Nephron progenitor cell (in vitro differentiated cells): ENCODE measurements around the gene LAMTOR1.

ENCODE experiments used
- DNase-seq: peaks from one replicate; pipeline ENCODE4 v3.0.0; 2021
- H3K27ac Mint-ChIP-seq: 2 replicates; pipeline ENCODE4 v1.8.0; 2021; ENCODE audit warnings: mild to moderate bottlenecking, moderate library complexity, mixed read lengths
- H3K27me3 Mint-ChIP-seq: 2 replicates; pipeline ENCODE4 v1.8.0; 2021; ENCODE audit warnings: mild to moderate bottlenecking, low read depth, mixed read lengths; ENCODE audit not compliant: poor library complexity
- H3K36me3 Mint-ChIP-seq: 2 replicates; pipeline ENCODE4 v1.8.0; 2021; ENCODE audit warnings: low read depth, mixed read lengths
- H3K4me1 Mint-ChIP-seq: 2 replicates; pipeline ENCODE4 v1.8.0; 2021; ENCODE audit warnings: mixed read lengths
- H3K4me3 Mint-ChIP-seq: 2 replicates; pipeline ENCODE4 v1.8.0; 2021; ENCODE audit warnings: mild to moderate bottlenecking, moderate library complexity, mixed read lengths
- H3K9me3 Mint-ChIP-seq: 2 replicates; pipeline ENCODE4 v1.8.0; 2021; ENCODE audit warnings: mild to moderate bottlenecking, moderate library complexity, mixed read lengths
- TF ChIP-seq, protein P1 (sequence below): fragments of 200-600 bp; sonication (generic); IDR thresholded peaks from 2 replicates; pipeline ENCODE4 v1.5.0; 2021; ENCODE audit warnings: antibody characterized with exemption

LAMTOR1 gene

DNA sequence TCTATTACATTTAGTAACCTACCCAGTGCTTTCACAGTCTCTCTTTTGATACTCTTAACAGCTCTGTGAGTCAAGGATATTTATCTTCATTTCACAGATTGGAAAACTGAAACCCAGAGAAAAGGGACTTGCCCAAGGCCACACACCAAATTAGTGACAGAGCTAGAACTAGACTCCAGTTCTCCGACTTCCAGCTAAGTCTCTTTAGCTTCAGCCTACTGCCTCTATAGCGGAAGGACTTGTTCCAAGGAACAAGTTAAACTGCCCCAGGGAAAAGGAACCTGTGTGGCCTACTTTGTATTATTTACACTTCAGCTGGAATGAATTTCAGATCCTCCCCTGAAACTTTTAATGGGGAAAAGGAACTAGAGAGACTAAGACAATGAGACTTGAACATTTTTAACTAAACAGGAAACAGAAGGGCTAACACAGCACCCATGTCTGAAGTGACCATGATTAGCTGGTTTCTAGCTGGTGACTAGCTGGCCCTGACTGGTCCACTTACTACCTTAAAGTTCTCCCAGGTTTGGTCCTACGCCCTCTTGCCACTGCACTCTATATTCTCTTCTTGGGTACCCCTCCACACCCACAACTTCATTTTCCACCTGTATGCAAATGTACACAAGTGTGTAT lies 21.2 kb downstream of the LAMTOR1 start:
- Mint-ChIP-seq H3K27ac (peak overlapping the region; percentile 99), H3K4me1 (peaks cover 42% of the 10 kb centered on the region), H3K36me3 (peaks cover 9% of the 10 kb centered on the region)

DNA sequence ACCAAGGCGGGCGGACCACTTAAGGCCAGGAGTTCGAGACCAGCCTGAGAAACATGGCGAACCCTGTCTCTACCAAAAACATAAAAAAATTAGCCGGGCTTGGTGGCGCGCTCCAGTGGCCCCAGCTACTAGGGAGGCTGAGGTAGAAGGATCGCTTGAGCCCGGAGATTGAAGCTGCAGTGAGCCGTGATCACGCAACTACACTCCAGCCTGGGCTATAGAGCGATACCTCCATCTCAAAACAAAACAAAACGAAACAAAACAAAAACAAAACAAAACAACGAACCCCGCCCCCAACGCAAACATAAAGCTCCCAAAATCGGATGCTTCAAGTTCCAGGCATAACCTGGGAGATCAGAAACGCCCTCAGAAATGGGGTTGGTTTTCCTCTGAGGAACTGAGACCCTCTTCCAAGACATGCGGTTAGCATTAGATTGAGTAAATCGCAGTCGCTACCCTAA lies 21.9 kb downstream of the LAMTOR1 start:
- Mint-ChIP-seq H3K4me1 (peaks cover 44% of the 10 kb centered on the region), H3K9me3 (no peaks in the 10 kb centered on the region), H3K4me3 (peak overlapping the region; percentile 96), H3K36me3 (peaks cover 16% of the 10 kb centered on the region), H3K27ac (peak overlapping the region; percentile 99), H3K27me3 (no peaks in the 10 kb centered on the region)
- DNase-seq: no peak
- TF ChIP-seq, protein P1, sequence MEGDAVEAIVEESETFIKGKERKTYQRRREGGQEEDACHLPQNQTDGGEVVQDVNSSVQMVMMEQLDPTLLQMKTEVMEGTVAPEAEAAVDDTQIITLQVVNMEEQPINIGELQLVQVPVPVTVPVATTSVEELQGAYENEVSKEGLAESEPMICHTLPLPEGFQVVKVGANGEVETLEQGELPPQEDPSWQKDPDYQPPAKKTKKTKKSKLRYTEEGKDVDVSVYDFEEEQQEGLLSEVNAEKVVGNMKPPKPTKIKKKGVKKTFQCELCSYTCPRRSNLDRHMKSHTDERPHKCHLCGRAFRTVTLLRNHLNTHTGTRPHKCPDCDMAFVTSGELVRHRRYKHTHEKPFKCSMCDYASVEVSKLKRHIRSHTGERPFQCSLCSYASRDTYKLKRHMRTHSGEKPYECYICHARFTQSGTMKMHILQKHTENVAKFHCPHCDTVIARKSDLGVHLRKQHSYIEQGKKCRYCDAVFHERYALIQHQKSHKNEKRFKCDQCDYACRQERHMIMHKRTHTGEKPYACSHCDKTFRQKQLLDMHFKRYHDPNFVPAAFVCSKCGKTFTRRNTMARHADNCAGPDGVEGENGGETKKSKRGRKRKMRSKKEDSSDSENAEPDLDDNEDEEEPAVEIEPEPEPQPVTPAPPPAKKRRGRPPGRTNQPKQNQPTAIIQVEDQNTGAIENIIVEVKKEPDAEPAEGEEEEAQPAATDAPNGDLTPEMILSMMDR: no peak

More for the DNA sequence above, 21.2 kb downstream of the LAMTOR1 start:
- Mint-ChIP-seq H3K9me3 (no peaks in the 10 kb centered on the region), H3K4me3 (peak overlapping the region; percentile 96), H3K27me3 (no peaks in the 10 kb centered on the region)
- TF ChIP-seq, protein P1: no peak
- DNase-seq: no peak

DNA sequence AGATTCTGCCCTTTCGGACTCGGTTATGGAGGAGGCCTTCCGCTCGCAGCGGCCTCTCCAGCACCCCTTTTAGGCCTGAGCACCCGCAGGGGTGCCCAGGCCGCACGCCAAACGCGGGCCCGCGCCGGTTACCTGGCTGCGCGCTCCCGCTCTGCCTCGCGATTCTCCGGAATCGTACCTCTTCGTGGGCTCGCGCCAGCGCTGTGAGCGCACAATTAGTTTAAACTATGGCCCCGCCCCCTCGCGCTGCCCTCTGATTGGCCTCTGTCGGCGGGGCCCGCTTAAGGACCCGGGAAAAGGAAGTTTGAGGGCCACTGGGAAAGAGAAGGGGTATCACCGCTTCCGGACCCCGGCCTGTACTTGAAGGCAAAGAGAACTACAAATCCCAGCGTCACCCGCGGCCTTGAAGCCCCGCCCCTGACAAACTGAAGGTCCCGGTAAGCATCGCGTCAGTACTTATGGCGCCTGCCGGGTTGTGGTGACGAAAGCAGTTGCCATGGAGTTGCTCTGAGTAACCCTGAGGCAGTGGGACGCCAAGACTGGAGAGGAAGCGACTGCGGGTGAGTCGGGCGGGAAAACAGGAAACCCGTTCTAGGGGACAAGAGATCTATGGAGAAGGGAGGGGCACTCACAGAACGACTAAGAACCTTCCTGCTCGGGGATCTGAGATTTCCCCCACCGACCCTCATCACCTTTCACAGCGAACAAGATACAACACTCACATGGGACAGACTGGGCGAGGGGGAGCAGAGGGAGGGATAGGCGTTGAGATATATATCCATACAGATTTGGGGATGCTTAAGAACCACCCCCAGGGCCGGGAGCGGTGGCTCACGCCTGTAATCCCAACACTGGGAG lies 22.5 kb downstream of the LAMTOR1 start, which contains the start of the genes LRRC51 and NUMA1:
Gene LRRC51, plus strand, starts transcription at position 525 of the 858 bp plus-strand sequence. CDS start 8,234 bp downstream, outside the sequence.
Gene NUMA1, minus strand, starts transcription at position 217 of the 858 bp plus-strand sequence. CDS start 44,599 bp downstream, outside the sequence.
- Mint-ChIP-seq H3K4me1 (peaks cover 40% of the 10 kb centered on the region), H3K4me3 (peak within 1 kb of the TSS; percentile 96), H3K27ac (peak within 1 kb of the TSS; percentile 99), H3K9me3 (no peaks in the 10 kb centered on the region), H3K27me3 (no peaks in the 10 kb centered on the region), H3K36me3 (peaks cover 17% of the 10 kb centered on the region)
- DNase-seq: peak; percentile 98
- TF ChIP-seq, protein P1: no peak

DNA sequence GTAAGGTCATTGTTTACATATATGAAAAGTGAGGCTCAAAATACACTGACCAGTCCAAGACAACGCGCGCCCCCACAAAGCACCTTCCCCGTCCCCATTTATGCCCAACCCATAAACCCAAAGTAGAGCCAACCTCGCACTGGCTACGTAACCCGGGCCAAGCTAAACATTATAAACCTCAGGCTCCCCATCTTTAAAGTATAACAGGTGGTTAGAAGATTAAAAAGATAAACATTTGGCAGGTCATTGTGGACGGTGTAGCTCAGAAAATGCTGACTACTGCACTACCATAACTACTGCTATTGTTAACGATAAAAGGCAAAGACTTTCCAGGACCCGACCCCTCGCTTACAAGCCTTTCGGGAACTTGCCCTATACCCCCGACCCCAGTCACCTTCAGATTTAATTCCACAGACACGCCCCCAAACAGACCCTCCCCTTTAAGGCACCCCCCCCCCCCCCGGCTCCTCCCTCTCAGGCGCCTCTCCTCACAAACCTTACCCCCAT lies 23.2 kb downstream of the LAMTOR1 start:
- Mint-ChIP-seq H3K9me3 (no peaks in the 10 kb centered on the region), H3K27me3 (peaks cover 4% of the 10 kb centered on the region), H3K36me3 (peaks cover 20% of the 10 kb centered on the region), H3K27ac (peak overlapping the region; percentile 99), H3K4me3 (peak overlapping the region; percentile 96), H3K4me1 (peaks cover 39% of the 10 kb centered on the region)
- TF ChIP-seq, protein P1: no peak
- DNase-seq: no peak

DNA sequence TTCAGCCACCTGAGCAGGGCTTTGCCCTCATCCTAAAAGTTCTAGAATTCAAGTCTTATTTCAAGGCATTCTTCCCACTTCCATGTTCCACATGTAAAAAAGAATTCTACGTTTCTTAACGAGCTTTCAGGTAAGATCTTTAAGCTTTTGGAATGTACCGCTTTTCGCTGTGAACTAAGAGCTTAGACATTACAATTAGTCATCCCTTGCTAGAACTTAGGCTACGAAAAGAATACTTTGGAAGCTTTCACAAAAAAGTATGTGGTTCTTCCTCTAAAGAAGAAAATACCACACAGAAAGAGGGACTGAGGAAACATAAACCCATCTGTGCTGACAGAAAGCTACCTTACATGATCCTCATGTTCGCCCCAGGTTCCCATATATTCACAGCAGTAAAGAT lies 24.6 kb downstream of the LAMTOR1 start:
- no peaks in the 10 kb centered on the region for H3K9me3 Mint-ChIP-seq
- peaks cover 4% of the 10 kb centered on the region for H3K27me3 Mint-ChIP-seq
- peaks cover 24% of the 10 kb centered on the region for H3K36me3 Mint-ChIP-seq
- peak overlapping the region; percentile 96 for H3K4me3 Mint-ChIP-seq
- peaks cover 43% of the 10 kb centered on the region for H3K4me1 Mint-ChIP-seq
- H3K27ac Mint-ChIP-seq: peak overlapping the region; percentile 60
- TF ChIP-seq, protein P1: no peak
- DNase-seq: no peak
